Parathyroid adenoma (tissue), 2 donors: ENCODE measurements around the gene ALDH5A1.

ENCODE experiments used
- H2AFZ ChIP-seq: fragments of 300-600 bp; sonication (generic); one replicate; pipeline ENCODE4 v1.7.0; 2017; ENCODE audit warnings: antibody characterized with exemption, mild to moderate bottlenecking
- H3K27ac ChIP-seq: fragments of 300-600 bp; sonication (generic); one replicate; pipeline ENCODE4 v1.7.0; 2017
- H3K27me3 ChIP-seq: fragments of 300-600 bp; sonication (generic); one replicate; pipeline ENCODE4 v1.7.0; 2017; ENCODE audit warnings: low read length; ENCODE audit not compliant: control insufficient read depth, insufficient read depth
- H3K36me3 ChIP-seq: fragments of 300-600 bp; sonication (generic); one replicate; pipeline ENCODE4 v1.7.0; 2017; ENCODE audit warnings: low read length; ENCODE audit not compliant: control insufficient read depth, insufficient read depth
- H3K4me1 ChIP-seq: fragments of 300-600 bp; sonication (generic); one replicate; pipeline ENCODE4 v1.7.0; 2017; ENCODE audit warnings: control low read depth
- H3K4me2 ChIP-seq: fragments of 300-600 bp; sonication (generic); one replicate; pipeline ENCODE4 v1.7.0; 2017; ENCODE audit warnings: low read length
- H3K4me3 ChIP-seq: fragments of 300-600 bp; sonication (generic); one replicate; pipeline ENCODE4 v1.7.0; 2017; ENCODE audit warnings: low read depth, low read length
- H3K79me2 ChIP-seq: fragments of 300-600 bp; sonication (generic); one replicate; pipeline ENCODE4 v1.7.0; 2017; ENCODE audit warnings: control low read depth
- H3K9ac ChIP-seq: fragments of 300-600 bp; sonication (generic); one replicate; pipeline ENCODE4 v1.7.0; 2017; ENCODE audit warnings: mild to moderate bottlenecking
- H3K9me3 ChIP-seq: fragments of 300-600 bp; sonication (generic); one replicate; pipeline ENCODE4 v1.7.0; 2017; ENCODE audit warnings: low read length; ENCODE audit not compliant: control insufficient read depth
- CTCF ChIP-seq: fragments of 300-600 bp; sonication (generic); IDR thresholded peaks from one replicate; pipeline ENCODE4 v1.7.0; 2017; ENCODE audit warnings: antibody characterized with exemption, mild to moderate bottlenecking
- donor health status: primary hyperparathyroidism.

ALDH5A1 gene

GRCh38 chr6:24480705-24481104 lies 14.1 kb upstream of the ALDH5A1 start:
- H3K27ac ChIP-seq = no peak overlapping the region
- H3K27me3 ChIP-seq = no peaks in the 10 kb centered on the region
- no peaks in the 10 kb centered on the region for H3K79me2 ChIP-seq
- no peaks in the 10 kb centered on the region for H3K36me3 ChIP-seq
- peaks cover 8% of the 10 kb centered on the region for H3K4me1 ChIP-seq
- H3K9ac ChIP-seq = no peak overlapping the region
- H3K9me3 ChIP-seq = no peaks in the 10 kb centered on the region
- H3K4me2 ChIP-seq = no peak overlapping the region
- H2AFZ ChIP-seq = no peak overlapping the region
- no peak overlapping the region for H3K4me3 ChIP-seq
- no peak for TF ChIP-seq CTCF

GRCh38 chr6:24481449-24481848 lies 13.3 kb upstream of the ALDH5A1 start:
- Histone ChIP-seq H3K36me3 (no peaks in the 10 kb centered on the region), H3K9me3 (no peaks in the 10 kb centered on the region), H3K4me1 (peaks cover 8% of the 10 kb centered on the region), H3K79me2 (no peaks in the 10 kb centered on the region), H3K4me3 (no peak overlapping the region), H3K27ac (no peak overlapping the region), H2AFZ (no peak overlapping the region), H3K9ac (no peak overlapping the region), H3K27me3 (no peaks in the 10 kb centered on the region), H3K4me2 (no peak overlapping the region)
- TF ChIP-seq CTCF = no peak

- Histone ChIP-seq H3K4me3 (no peak overlapping the region), H3K9ac (no peak overlapping the region), H3K36me3 (no peaks in the 10 kb centered on the region), H3K27me3 (no peaks in the 10 kb centered on the region), H3K9me3 (no peaks in the 10 kb centered on the region), H3K4me1 (peaks cover 8% of the 10 kb centered on the region), H2AFZ (peak overlapping the region; percentile 1), H3K27ac (no peak overlapping the region), H3K79me2 (no peaks in the 10 kb centered on the region), H3K4me2 (no peak overlapping the region)
- TF ChIP-seq CTCF = no peak
These were observed 10.0 kb upstream of the ALDH5A1 start for GRCh38 chr6:24484657-24485323.

- Histone ChIP-seq H3K4me3 (no peak overlapping the region), H3K9me3 (no peaks in the 10 kb centered on the region), H3K79me2 (no peaks in the 10 kb centered on the region), H3K27ac (no peak overlapping the region), H2AFZ (no peak overlapping the region), H3K27me3 (no peaks in the 10 kb centered on the region), H3K4me1 (peaks cover 8% of the 10 kb centered on the region), H3K9ac (no peak overlapping the region), H3K36me3 (no peaks in the 10 kb centered on the region), H3K4me2 (no peak overlapping the region)
- TF ChIP-seq CTCF = no peak
These were observed 8.7 kb upstream of the ALDH5A1 start for GRCh38 chr6:24486065-24486464.

- no peaks in the 10 kb centered on the region for H3K27me3 ChIP-seq
- H3K9ac ChIP-seq = no peak within 1 kb of the TSS
- no peak within 1 kb of the TSS for H2AFZ ChIP-seq
- H3K36me3 ChIP-seq = no peaks in the 10 kb centered on the region
- H3K4me2 ChIP-seq = no peak within 1 kb of the TSS
- H3K9me3 ChIP-seq = no peaks in the 10 kb centered on the region
- no peak within 1 kb of the TSS for H3K27ac ChIP-seq
- no peaks in the 10 kb centered on the region for H3K79me2 ChIP-seq
- TF ChIP-seq CTCF = no peak
- H3K4me1 ChIP-seq = peaks cover 5% of the 10 kb centered on the region
- no peak within 1 kb of the TSS for H3K4me3 ChIP-seq
These were observed 5.3 kb upstream of the ALDH5A1 start, which contains the start of gene GPLD1 for GRCh38 chr6:24489470-24489869. GPLD1 (minus strand) TSS chr6:24489578; CDS start chr6:24489511, 67 bp downstream.
